GM18867 (cell line): ENCODE data around the gene ITGA5.
"Not testable (repeated sequence)": the region's sequence is repeated elsewhere in the genome, so short reads cannot be mapped to it uniquely, and the experiment has no call there.

Source experiments
- ATAC-seq: cut with Tn5 transposase; IDR thresholded peaks from one replicate; pipeline ENCODE4 v1.9.1; 2021; ENCODE audit warnings: mild to moderate bottlenecking, moderate library complexity; ENCODE audit not compliant: unreplicated experiment

Gene ITGA5

GRCh38 chr12:54356228-54356627 is 62.8 kb downstream of the ITGA5 start:
- ATAC-seq = no peak

GRCh38 chr12:54355104-54355815 is 63.8 kb downstream of the ITGA5 start:
- no peak for ATAC-seq

- not testable (repeated sequence) for ATAC-seq
Measured at GRCh38 chr12:54354271-54354670, 64.8 kb downstream of the ITGA5 start.

GRCh38 chr12:54352891-54353874 is 65.9 kb downstream of the ITGA5 start:
- no peak for ATAC-seq

GRCh38 chr12:54352022-54352531 is 67.0 kb downstream of the ITGA5 start:
- ATAC-seq = no peak

- ATAC-seq = no peak
Measured at GRCh38 chr12:54351341-54351740, 67.7 kb downstream of the ITGA5 start.

- ATAC-seq = no peak
Measured at GRCh38 chr12:54350743-54351142, 68.3 kb downstream of the ITGA5 start.

GRCh38 chr12:54349679-54350078 is 69.4 kb downstream of the ITGA5 start:
- ATAC-seq = no peak

- ATAC-seq = no peak
Measured at GRCh38 chr12:54349036-54349435, 70.0 kb downstream of the ITGA5 start.
